Measurements from ENCODE around the gene OPRPN. TPM values are rescaled to one million over a fixed set of nuclear protein-coding genes. Genes with fewer than 3 reads are reported as not detected.

The OPRPN gene, protein sequence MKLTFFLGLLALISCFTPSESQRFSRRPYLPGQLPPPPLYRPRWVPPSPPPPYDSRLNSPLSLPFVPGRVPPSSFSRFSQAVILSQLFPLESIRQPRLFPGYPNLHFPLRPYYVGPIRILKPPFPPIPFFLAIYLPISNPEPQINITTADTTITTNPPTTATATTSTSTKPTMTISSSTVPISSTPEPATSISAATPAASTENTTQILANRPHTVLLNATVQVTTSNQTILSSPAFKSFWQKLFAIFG
- not detected in 2 replicates for total RNA-seq

DNA sequence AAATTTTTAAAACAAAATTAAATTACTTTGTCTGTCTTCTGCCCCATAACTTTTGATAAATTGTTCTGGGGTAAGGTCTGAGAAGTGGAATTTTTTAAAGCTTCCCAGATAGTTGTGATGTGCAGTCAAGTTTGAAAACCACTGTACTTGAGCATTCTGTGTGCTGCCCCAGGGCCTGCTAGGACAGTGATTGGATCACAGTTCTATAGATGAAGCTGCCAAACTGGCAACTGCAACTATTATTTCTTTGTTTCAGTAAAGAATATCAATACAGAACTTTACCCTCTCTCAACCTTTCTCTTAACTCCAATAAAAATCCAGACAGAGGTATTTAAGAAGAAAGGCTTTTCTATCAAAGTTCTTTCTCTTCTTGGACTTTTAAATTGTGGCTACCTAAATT lies at the start of gene OPRPN:
Gene OPRPN (plus strand): TSS at position 361 of the 400 bp plus-strand sequence. CDS start 1,346 bp downstream, outside the sequence.

DNA sequence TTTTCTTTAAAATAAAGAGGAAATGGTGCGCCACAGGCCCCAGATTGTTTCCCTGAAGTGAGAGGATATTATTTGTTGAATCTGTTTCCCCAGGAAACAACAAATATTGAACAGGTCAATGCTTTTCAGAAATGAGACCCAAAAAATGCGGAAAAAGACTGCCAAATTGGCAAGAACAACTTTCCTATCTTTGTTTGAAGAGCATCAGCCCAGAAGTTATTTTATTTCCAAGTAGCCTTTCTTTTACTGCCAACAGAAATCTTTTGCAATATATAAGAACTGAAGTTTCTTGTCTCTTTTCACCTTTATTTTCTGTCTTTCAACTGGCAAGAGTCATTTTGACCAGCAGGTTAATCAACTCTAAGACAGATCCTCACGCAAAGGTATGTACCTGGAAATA lies 37.3 kb upstream of the OPRPN start, which contains the start of gene SMR3A:
Gene SMR3A (plus strand): TSS at position 301 of the 400 bp plus-strand sequence. CDS start 1,356 bp downstream, outside the sequence.

DNA sequence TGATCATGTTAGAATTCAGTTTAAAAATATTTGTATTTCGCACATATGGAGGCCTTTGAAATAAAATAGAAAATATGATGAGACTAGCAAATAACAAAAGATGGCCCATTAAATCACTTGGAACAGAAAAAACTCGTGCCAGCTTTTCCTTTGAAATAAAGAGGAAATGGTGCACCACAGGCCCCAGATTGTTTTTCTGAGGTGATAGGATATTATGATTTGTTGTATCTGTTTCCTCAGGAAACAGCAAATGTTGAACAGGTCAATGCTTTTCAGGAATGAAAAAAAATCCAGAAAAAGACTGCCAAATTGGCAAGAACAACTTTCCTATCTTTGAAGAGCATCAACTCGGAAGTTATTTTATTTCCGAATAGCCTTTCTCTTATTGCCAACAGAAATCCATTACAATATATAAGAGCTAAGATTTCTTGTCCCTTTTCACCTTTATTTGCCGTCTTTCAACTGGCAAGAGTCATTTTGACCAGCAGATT lies 15.0 kb upstream of the OPRPN start, which contains the start of gene SMR3B:
Gene SMR3B (plus strand): TSS at position 441 of the 491 bp plus-strand sequence. CDS start 1,380 bp downstream, outside the sequence.

Other genes with a start within 250 kb of the OPRPN start
- gene PRR27, start 243.7 kb upstream of the OPRPN start, total RNA-seq = not detected in 2 replicates
- gene ODAM, start 202.2 kb upstream of the OPRPN start, total RNA-seq = not detected in 2 replicates
- gene FDCSP, start 171.8 kb upstream of the OPRPN start, total RNA-seq = not detected in 2 replicates
- gene CSN3, start 155.3 kb upstream of the OPRPN start, total RNA-seq = not detected in 2 replicates
- gene CABS1, start 63.0 kb upstream of the OPRPN start, total RNA-seq = not detected in 2 replicates
- not detected in 2 replicates for gene SMR3A, start 37.2 kb upstream of the OPRPN start, total RNA-seq
- not detected in 2 replicates for gene SMR3B, start 14.8 kb upstream of the OPRPN start, total RNA-seq
- not detected in 2 replicates for gene MUC7, start 74.3 kb downstream of the OPRPN start, total RNA-seq
- not detected in 2 replicates for gene AMTN, start 120.6 kb downstream of the OPRPN start, total RNA-seq
- not detected in 2 replicates for gene AMBN, start 194.3 kb downstream of the OPRPN start, total RNA-seq
- gene ENAM, start 230.8 kb downstream of the OPRPN start, total RNA-seq = under 0.01 TPM in 1 of 2 replicates, not detected in the other

All from uterine smooth muscle cell (primary cell).